ENCODE results near the gene RIMBP2.

RIMBP2 gene

GRCh38 chr12:130644566-130644965 lies 71.5 kb downstream of the RIMBP2 start:
- H3K9ac ChIP-seq (ENCODE audit: low read length): no peak overlapping the region
- no peaks in the 10 kb centered on the region for H3K27me3 ChIP-seq (ENCODE audit: low read depth, low read length)
- TF ChIP-seq CTCF (IDR thresholded peaks at IDR 0.05; ENCODE audit: low read depth, low read length): no peak
- TF ChIP-seq EZH2phosphoT487 (IDR thresholded peaks at IDR 0.05; ENCODE audit: low read depth): no peak
- H3K4me3 ChIP-seq (ENCODE audit: low read length): no peak overlapping the region
- no peaks in the 10 kb centered on the region for H3K9me3 ChIP-seq (ENCODE audit: insufficient read depth, low read length)
- no peaks in the 10 kb centered on the region for H3K79me2 ChIP-seq (ENCODE audit: low read length)
- H4K20me1 ChIP-seq (ENCODE audit: insufficient read depth, low read length): no peaks in the 10 kb centered on the region
- no peak overlapping the region for H3K27ac ChIP-seq (ENCODE audit: low read length)
- no peaks in the 10 kb centered on the region for H3K36me3 ChIP-seq (replicated peaks; ENCODE audit: low read depth, low read length)
- no peak overlapping the region for H2AFZ ChIP-seq (ENCODE audit: low read depth, low read length)
- no peak overlapping the region for H3K4me2 ChIP-seq (ENCODE audit: low read length)
- no peaks in the 10 kb centered on the region for H3K4me1 ChIP-seq (ENCODE audit: low read length)

- Histone ChIP-seq H4K20me1 (ENCODE audit: insufficient read depth, low read length) (no peaks in the 10 kb centered on the region), H3K79me2 (ENCODE audit: low read length) (no peaks in the 10 kb centered on the region), H3K4me2 (ENCODE audit: low read length) (no peak overlapping the region), H3K27ac (ENCODE audit: low read length) (no peak overlapping the region), H2AFZ (ENCODE audit: low read depth, low read length) (no peak overlapping the region), H3K9me3 (ENCODE audit: insufficient read depth, low read length) (no peaks in the 10 kb centered on the region), H3K9ac (ENCODE audit: low read length) (no peak overlapping the region), H3K4me1 (ENCODE audit: low read length) (no peaks in the 10 kb centered on the region), H3K27me3 (ENCODE audit: low read depth, low read length) (no peaks in the 10 kb centered on the region), H3K4me3 (ENCODE audit: low read length) (no peak overlapping the region), H3K36me3 (replicated peaks; ENCODE audit: low read depth, low read length) (no peaks in the 10 kb centered on the region)
- TF ChIP-seq CTCF (IDR thresholded peaks at IDR 0.05; ENCODE audit: low read depth, low read length) (no peak), EZH2phosphoT487 (IDR thresholded peaks at IDR 0.05; ENCODE audit: low read depth) (no peak)
Observed at GRCh38 chr12:130644146-130644545, 72.0 kb downstream of the RIMBP2 start.

GRCh38 chr12:130642856-130643255 lies 73.2 kb downstream of the RIMBP2 start:
- Histone ChIP-seq H3K4me1 (ENCODE audit: low read length) (no peaks in the 10 kb centered on the region), H3K4me2 (ENCODE audit: low read length) (no peak overlapping the region), H3K27ac (ENCODE audit: low read length) (no peak overlapping the region), H3K79me2 (ENCODE audit: low read length) (no peaks in the 10 kb centered on the region), H3K9me3 (ENCODE audit: insufficient read depth, low read length) (no peaks in the 10 kb centered on the region), H3K4me3 (ENCODE audit: low read length) (no peak overlapping the region), H2AFZ (ENCODE audit: low read depth, low read length) (no peak overlapping the region), H3K9ac (ENCODE audit: low read length) (no peak overlapping the region), H3K27me3 (ENCODE audit: low read depth, low read length) (no peaks in the 10 kb centered on the region), H3K36me3 (replicated peaks; ENCODE audit: low read depth, low read length) (no peaks in the 10 kb centered on the region), H4K20me1 (ENCODE audit: insufficient read depth, low read length) (no peaks in the 10 kb centered on the region)
- TF ChIP-seq CTCF (IDR thresholded peaks at IDR 0.05; ENCODE audit: low read depth, low read length) (no peak), EZH2phosphoT487 (IDR thresholded peaks at IDR 0.05; ENCODE audit: low read depth) (no peak)

GRCh38 chr12:130641533-130642184 lies 74.4 kb downstream of the RIMBP2 start:
- TF ChIP-seq CTCF (IDR thresholded peaks at IDR 0.05; ENCODE audit: low read depth, low read length): no peak
- TF ChIP-seq EZH2phosphoT487 (IDR thresholded peaks at IDR 0.05; ENCODE audit: low read depth): no peak

More at GRCh38 chr12:130641533-130642184, 74.4 kb downstream of the RIMBP2 start:
- H3K36me3 ChIP-seq (replicated peaks; ENCODE audit: low read depth, low read length): no peaks in the 10 kb centered on the region
- no peak overlapping the region for H2AFZ ChIP-seq (ENCODE audit: low read depth, low read length)
- no peak overlapping the region for H3K4me3 ChIP-seq (ENCODE audit: low read length)
- no peaks in the 10 kb centered on the region for H3K9me3 ChIP-seq (ENCODE audit: insufficient read depth, low read length)
- no peaks in the 10 kb centered on the region for H3K79me2 ChIP-seq (ENCODE audit: low read length)
- H3K9ac ChIP-seq (ENCODE audit: low read length): no peak overlapping the region
- H4K20me1 ChIP-seq (ENCODE audit: insufficient read depth, low read length): no peaks in the 10 kb centered on the region
- H3K27me3 ChIP-seq (ENCODE audit: low read depth, low read length): no peaks in the 10 kb centered on the region
- H3K27ac ChIP-seq (ENCODE audit: low read length): no peak overlapping the region
- no peaks in the 10 kb centered on the region for H3K4me1 ChIP-seq (ENCODE audit: low read length)
- H3K4me2 ChIP-seq (ENCODE audit: low read length): no peak overlapping the region

Data from OCI-LY3 (cell line).